ENCODE results near the gene CRTAC1.

DNA sequence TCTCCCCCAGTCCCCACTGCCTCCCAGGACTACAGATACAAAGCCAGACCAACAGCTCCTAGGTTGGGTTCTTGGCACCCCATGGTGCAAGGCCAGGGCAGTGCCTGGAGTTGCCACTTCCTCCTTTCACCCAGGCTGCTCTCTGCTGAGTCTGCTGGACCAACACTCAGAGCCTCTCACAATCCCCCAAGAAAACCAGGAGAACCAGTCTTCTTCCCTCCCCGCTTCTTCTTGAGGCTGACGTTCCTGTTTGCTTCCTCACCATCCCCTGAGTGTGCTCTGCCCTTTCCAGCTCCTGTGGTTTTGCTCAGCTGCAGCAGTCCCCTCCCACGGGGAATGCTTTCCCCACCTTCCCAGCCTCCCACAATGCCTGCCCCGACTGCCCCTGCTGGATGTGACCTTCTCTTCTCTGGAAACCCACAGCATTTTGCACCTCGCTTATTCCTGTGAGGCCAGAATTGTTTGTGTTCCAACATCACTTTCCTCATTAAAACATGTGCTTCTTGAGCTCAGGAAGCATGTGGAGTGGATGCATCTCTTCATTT, 90.9 kb downstream of the CRTAC1 start:
- TF ChIP-seq, protein P1, sequence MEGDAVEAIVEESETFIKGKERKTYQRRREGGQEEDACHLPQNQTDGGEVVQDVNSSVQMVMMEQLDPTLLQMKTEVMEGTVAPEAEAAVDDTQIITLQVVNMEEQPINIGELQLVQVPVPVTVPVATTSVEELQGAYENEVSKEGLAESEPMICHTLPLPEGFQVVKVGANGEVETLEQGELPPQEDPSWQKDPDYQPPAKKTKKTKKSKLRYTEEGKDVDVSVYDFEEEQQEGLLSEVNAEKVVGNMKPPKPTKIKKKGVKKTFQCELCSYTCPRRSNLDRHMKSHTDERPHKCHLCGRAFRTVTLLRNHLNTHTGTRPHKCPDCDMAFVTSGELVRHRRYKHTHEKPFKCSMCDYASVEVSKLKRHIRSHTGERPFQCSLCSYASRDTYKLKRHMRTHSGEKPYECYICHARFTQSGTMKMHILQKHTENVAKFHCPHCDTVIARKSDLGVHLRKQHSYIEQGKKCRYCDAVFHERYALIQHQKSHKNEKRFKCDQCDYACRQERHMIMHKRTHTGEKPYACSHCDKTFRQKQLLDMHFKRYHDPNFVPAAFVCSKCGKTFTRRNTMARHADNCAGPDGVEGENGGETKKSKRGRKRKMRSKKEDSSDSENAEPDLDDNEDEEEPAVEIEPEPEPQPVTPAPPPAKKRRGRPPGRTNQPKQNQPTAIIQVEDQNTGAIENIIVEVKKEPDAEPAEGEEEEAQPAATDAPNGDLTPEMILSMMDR (IDR thresholded peaks at IDR 0.05): no peak
- TF ChIP-seq ZFX (IDR thresholded peaks at IDR 0.05; ENCODE audit: borderline replicate concordance): no peak

All from 22Rv1 (cell line).